Endothelial cell of umbilical vein (primary cell): Measurements from ENCODE around the gene SLC44A5.

Experiments used
- CTCF ChIP-seq, 2 donors: IDR thresholded peaks; 1 replicate in 1 of 2; 2 replicates in 1 of 2; pipeline ENCODE4 v1.5.1; 2011; ENCODE audit warnings: low read length in 2 of 2, mild to moderate bottlenecking in 2 of 2, moderate library complexity in 2 of 2, control low read depth in 1 of 2, inconsistent platforms in 1 of 2, low read depth in 1 of 2; ENCODE audit not compliant: insufficient read depth in 1 of 2; ENCODE audit errors: extremely low read depth in 1 of 2
- JUN ChIP-seq: IDR thresholded peaks from 2 replicates; pipeline ENCODE4 v1.6.1; 2011; ENCODE audit warnings: borderline replicate concordance, low read depth; ENCODE audit not compliant: insufficient read length, insufficient read depth
- MAX ChIP-seq: IDR thresholded peaks from 2 replicates; pipeline ENCODE4 v1.6.1; 2011; ENCODE audit not compliant: insufficient read depth, insufficient read length
- POLR2A ChIP-seq: IDR thresholded peaks from 2 replicates; pipeline ENCODE4 v1.6.1; 2012; ENCODE audit warnings: low read depth, mild to moderate bottlenecking, control low read depth, low read length
- POLR2AphosphoS5 ChIP-seq: IDR thresholded peaks from 2 replicates; pipeline ENCODE4 v1.6.1; 2012; ENCODE audit warnings: low read depth, mild to moderate bottlenecking, control low read depth, low read length, moderate library complexity; ENCODE audit not compliant: insufficient read depth

DNA sequence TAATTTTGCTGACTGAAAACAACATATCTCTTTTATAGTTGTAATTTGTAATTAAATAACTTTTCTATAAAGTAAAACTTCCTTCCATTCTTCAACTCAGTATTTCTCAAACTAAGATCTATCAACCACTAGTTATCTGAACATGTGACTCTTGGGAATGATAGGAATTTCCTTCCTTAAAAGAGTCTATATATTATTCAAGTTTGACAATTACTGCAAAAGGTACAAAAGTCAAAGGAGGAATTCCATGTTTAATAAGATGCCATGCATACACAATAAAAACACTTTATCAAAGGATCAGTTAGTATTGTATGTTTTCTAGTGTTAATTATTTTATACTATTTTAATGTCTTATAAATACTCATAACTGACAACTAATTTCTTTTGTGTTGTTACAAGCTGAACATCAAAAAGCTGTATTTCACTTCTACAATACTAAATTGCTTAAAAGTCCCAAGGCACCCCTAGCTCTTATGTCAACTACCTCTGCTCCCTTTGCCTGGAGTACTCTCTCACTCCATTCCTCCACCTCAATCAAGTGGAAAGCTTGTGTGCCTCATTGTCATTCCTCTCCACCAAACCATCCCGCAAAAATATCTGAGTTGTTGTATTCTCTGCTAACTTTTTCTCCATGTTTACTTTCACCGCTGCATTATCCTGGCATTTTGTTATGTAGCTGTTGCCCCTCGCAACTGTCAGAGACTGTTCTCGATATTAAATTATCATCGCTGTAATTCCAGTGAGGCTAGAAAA, 67.9 kb downstream of the SLC44A5 start:
- TF ChIP-seq CTCF (IDR thresholded peaks at IDR 0.05; ENCODE audit: extremely low read depth in 1 of 2, insufficient read depth in 1 of 2, low read depth in 1 of 2, low read length in 2 of 2), result no peak
- TF ChIP-seq POLR2AphosphoS5, result no peak
- TF ChIP-seq MAX, result no peak
- TF ChIP-seq JUN, result no peak
- TF ChIP-seq POLR2A, result no peak
